ENCODE measurements around the gene DCST1.

DCST1 gene

GRCh38 chr1:155001425-155001674 lies 32.3 kb upstream of the DCST1 start:
- DNase-seq, result no peak

DNA sequence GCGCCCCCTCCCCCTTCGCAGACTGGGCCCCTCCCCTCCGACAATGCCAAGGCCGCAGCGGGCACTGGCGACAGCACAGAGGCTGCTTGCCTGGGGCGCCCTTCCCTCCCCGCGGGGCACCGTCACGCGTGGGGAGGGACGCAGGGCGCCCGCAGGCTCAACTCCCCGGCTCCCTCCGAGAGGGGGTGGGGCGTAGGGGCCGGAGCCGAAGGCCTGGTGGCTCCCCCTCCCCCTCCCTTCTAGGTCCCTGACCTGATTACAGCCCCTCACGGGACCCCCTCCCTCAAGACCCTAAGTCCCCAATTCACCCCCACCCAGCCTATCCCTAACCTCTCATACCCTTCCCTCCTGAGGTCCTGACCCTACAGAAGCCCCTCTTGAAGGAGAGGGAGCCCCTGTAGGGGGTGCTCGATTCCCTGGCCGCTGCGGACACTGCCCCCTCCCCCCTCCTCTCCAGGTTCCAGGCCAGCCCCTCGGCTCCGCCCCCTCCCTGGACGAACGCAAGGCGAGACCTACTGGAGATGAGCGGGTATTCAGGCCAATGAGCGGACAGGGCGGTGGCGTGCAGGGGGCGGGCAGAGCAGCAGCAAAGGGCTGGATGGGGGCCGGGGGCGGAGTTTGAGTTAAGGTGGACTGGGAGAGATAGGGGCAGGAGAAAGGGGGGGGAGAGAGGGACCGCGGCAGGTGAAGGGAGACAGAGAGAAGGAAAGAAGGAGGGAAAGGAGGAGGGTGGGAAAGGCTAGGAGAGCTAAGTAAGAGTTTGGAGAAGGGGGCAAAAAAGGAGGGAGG lies 31.8 kb upstream of the DCST1 start:
- DNase-seq, result peak; percentile 97

GRCh38 chr1:155002464-155003226 lies 31.0 kb upstream of the DCST1 start, which contains the start of gene ZBTB7B:
ZBTB7B (plus strand) TSS chr1:155002802; CDS start chr1:155014661, 11,859 bp downstream.
- DNase-seq, result no peak

DNA sequence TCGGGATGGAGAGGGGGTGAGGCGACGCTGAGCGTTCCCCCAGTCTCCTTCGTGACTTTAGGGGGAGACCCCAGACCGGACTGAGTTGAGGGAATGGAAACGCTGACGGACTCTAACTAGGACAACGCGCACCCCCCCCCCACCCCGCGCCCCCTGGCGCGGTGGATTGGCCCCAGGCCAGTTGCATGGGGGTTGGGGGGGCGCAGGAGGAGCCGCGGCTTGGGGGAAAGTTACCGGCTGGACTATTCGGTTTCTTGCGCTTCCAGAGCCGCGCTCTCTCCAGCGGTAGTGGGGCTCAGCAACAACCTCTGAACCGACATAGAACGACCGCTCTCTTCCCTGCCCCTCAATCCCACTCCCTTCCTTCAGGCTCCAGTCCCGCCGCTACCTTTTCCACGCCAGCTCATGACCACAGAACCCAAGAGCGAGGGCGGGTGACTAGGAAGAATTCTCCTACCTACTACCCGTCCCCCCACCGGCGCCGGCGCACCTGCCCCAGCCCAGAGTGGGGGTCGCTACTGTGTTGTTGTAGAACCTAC lies 30.3 kb upstream of the DCST1 start:
- DNase-seq, result no peak

- DNase-seq, result no peak
Observed at GRCh38 chr1:155003766-155004351, 29.8 kb upstream of the DCST1 start.

DNA sequence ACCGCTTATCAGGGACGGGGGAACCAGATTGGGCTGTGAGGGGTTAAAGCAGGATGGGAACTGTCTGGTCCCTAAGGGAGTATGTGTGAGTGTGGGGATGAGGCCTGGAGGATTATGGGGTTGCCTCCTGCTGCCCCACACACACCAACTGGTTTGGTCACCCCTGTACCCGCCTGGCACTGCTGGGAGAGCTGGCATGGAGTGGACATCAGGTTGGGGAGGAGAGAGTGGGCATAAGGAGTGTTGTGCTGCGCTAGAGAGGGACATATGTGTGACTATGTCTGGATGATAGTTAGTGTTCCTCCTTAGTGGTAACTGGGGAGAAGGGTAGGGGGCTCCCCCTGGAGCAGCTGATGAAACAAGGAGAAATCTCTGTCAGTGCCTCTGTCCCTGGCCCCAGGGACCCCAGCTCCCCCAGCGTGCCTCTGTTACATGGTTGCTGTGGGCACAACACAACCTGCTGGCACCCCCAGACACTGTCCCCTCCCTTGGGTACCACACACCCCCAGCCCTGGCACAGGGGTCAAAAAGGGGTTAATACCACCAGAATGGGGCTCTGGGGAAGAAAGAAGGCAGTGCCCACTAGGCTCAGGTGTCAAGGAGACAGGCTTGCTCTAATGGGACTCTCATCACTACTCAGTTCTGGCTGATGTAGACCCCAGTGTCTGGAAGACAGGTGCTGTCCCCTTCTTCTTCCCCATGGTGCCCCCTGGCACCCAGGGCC lies 29.1 kb upstream of the DCST1 start:
- no peak for DNase-seq

GRCh38 chr1:155005076-155006011 lies 28.3 kb upstream of the DCST1 start:
- no peak for DNase-seq

DNA sequence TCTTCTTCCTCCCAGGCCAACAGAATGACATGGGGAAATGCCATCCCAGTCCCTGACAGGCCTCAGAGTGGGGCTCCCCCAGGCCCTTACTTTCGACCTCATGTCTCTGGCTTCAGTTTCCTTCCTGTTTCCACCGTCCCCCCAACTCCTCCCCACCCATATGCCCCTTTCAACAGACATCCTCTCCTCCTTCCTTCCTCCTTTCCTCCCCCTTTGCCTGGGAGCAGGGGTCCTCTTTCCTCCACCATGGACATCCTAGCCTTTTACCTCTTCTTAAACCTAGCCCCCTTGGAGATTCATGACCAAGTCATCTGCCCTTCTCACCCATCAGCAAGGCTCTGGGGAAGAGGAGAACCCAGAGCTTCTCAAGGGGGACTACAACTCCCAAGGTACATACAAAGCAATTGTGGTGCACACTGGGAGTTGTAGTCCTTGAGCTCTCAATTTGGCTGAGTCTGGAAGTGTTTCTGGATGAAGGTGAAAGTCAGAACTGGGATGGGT lies 27.0 kb upstream of the DCST1 start:
- peak; percentile 50 for DNase-seq

- no peak for DNase-seq
Observed at GRCh38 chr1:155007251-155007828, 26.3 kb upstream of the DCST1 start.

DNA sequence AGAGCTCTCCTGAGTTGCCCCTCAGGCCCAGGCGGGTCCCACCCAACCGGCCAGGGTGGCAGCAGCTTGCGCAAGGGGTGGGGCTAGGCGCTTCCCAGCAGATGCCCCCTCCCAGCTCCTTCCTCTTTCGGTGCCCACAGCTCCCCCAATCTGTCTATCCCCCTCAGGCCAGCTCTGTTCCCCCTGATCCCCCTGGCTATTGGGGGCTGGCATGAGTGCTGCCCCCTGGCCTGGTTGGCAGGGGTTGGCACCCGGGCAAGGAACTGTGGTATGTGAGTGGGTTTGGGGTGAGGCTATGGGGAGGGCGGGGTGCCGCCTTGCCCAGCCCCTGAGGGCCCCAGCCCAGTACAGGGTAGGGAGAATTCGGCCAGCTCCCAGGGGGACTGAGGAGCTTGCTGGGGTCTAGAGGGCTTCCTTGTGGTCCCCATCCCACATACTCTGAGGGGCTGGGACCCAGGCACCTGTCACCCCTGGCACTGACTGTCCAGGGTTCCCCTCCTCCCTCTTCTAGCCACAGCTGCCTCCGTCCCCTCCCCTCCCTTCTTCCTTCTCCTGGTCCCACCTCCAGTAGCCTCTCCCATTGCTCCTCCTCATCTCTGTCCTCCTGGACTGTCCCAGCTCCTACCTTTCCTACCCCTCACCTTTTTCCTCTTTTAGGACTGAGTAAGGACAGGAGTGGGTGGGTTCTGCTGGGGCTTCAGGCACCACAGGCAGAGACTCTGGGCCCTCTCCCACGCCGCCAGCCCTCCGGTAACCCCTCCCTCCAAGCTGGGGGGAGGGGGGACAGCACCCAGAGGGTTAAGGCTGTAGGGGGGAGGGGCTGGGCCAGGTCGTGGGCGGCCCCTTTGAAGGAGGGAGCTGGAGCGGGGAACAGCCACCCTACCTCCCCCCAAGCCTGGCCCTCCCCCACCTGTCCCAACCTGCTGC lies 25.3 kb upstream of the DCST1 start:
- DNase-seq, result no peak

DNA sequence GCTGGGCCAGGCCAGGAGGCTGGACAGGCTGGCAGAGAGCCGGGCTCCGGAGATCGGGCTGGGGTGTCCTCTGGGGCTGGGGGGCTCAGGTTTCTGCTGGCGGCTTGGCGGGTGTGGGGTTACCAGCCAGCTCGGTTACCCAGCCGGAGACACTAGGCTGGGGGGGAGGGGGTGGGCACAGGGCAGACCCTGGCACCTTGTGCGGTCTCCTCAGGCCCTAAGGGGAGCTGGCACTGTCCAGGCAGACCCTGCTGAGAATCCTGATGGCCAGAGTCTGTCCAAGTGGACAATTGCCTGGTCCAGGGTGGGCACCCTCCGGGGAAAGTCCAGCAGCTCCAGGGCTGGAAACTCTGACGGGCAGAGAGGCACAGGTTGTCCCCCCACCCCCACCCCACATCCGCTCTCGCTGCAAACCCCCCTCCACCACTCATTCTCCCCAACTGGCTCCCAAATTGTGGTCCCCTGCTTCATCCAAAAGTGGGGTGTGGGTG lies 24.4 kb upstream of the DCST1 start:
- no peak for DNase-seq

GRCh38 chr1:155009742-155010141 lies 23.9 kb upstream of the DCST1 start:
- no peak for DNase-seq

GRCh38 chr1:155010211-155010918 lies 23.3 kb upstream of the DCST1 start:
- DNase-seq, result no peak

DNA sequence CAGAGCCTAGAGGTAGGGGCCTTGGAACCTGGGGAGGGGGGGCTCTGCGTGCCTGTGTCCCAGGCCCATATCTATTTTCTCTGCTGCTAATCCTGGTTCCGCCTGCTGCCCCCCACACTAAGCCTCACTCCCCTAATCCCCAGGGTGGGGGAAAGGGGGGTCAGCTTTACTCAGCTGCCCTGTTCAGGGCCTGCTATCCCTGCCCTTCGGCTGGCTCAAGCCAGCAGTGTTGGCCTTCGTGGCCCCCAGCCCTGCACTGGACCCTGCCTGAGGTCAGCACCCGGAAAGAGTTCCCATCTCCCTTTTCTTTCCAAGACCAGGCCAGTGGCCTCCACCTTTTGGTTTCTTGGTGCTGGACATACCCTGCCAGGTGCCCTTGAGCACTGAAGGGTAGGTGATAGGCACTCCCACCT lies 22.6 kb upstream of the DCST1 start:
- DNase-seq, result no peak

- DNase-seq, result no peak
Observed at GRCh38 chr1:155011437-155012025, 22.1 kb upstream of the DCST1 start.

DNA sequence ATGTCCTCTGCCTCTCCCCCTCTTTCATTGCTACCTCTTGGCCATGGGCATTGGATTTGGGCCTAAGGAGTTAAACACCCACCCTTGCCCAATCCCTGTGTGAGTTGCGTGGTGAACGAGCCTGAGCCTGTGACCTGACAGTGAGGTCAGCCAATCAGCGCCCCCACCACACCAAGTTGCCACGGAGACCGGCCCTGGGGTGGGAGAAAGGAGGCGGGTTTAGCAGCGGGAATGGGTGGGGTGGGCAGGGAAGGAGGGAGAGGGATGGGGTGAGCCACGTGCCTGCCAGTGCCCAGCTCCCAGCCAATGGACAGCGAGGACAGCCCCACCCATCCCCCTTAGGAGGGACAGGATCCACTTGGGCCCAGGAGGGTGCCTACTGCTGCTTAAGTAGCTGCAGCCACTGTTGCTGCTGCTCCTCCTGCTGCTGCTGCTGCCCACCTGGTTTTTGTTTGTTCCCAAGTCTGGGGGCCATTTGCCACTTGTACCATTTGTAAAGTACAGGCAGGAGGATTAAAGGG lies 21.5 kb upstream of the DCST1 start:
- DNase-seq, result no peak

DNA sequence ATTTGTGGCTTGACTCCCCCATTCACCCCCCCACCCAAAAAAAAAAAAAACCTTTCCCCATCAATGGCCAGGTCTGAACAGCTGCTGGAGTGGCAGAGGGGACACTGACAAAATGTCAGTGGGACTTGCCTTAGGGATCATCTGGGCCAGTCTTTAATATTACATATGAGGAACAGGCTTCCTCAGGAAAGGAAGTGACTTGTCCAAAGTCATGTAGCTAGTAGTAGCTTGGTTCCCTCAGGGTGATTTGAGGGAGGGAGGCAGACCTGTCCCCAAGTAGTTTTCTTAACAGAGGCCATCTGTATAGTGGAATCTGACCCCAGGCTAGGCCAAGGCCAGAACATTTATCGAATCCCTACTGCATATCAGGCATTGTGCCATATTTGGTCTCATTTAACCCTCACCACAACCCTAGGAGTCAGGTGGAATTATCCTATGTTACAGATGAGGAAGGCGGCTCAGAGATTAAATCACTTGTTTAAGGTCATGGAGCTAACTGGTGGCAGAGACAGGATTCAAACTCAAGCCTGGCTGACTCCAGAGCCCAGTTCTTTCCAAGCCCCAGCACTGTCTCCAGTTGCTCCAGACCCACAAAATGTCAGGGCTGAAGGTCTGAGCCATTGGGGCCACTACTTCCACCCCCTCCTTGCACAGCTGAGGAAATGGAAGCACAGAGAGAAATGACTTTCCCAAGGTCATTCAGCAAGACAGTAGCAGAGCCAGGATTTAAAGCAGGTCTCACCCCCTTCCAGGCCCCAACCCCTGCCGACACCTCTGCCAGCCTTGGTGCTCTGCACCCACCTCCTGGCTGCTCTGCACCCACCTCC lies 20.6 kb upstream of the DCST1 start:
- DNase-seq, result no peak

DNA sequence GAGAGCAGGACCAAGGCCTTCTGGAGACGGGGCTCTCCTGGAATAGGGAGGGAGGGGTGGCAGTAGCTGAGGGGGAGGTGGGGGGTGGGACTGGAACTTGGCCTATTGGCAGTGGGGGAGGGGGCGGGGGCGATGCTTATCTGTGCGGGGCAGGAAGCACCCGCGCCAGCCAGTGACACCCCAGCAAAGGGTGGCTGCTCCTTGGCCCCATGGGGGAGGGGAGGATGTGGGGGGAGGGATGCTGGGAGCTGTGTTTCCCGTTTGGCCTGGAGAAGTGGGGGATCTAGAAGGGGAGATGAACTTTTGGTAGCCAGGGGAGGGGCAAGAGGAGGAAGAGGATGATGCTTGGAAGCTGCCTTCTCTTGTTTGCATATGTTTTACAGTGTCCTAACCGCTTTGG lies 20.0 kb upstream of the DCST1 start:
- no peak for DNase-seq

Data from CD4-positive, alpha-beta T cell treated with Interleukin-4 for 4 hours (primary cell).